Stimulated activated CD8-positive, alpha-beta memory T cell treated with anti-CD3 and anti-CD28 coated beads, Interleukin-7, amount 100 ng/mL, for 4 hours (primary cell): ENCODE data around the gene HERC5.

ENCODE experiments used
- DNase-seq, 2 donors: peaks; one replicate each; pipeline ENCODE4 v3.0.0-alpha.2; 2020; ENCODE audit warnings: low read depth in 2 of 2

The HERC5 gene

DNA sequence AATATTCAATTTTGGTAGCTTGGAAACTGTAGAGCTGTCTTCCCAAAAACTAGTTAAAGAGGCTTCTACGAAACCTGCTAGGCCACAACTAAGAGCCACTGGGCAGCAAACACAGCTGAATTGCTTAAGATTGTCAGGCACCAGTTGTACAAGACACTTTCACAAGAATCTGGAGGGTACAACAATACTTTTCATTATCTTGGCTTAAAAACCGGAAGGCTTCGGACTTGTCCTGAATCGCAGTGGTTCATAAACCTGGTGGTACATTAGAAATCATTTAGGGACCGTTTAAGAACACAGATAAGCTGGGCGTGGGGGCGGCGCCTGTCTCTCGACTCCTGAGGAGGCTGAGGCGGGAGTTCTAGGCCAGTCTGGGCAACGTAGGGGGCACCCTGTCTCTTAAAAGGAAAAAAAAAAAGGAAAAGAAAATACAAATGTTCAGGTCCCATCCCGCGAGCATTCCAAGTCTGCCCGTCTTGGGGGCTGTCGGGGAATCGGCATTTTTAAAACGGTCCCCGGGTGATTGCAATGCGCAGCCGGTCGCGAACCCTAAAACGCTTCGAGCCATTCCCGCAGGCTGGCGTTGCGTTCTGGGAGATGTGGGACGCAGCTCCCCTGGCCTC, 65.9 kb downstream of the HERC5 start:
- peak in 1 of 2 donors; percentile 16 for DNase-seq

DNA sequence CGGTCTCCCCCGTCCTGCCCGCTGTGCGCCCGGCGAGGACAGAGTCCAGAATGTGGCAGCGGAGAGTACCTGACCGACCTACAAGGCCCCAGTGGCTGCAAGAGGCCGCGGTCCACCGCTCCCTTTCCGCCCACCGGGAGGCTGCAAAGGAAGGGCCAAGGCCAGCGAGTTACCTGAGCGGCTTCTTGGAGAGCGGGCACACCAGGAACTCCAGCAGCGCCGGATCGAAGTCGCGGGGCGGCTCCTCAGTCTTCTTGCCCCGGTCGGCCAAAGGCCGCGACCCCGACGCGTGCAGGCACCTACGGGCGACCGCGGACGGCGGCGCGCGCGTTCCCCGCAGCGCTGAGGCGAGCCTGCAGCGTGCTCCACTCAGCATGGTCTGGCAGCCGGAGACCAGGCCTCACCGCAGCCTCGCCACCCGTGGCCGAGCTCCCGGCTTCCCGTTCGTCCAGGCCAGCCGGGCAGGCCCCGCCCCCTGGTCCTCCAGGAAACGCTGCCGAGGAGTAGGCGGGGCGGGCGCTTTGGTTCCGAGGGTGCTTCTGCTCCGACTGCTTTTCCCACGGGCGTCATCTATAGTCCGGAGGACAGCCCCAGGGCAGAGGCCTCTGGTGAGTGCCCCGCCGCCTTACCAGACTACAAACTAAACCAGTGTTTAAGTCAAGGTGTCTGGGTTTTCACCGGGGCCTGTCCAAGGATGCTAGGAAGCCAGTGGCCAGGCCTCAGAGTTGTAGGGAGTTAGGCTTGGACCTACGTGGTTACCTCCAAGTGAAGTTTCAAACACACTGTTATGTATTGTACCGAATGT, 66.6 kb downstream of the HERC5 start, which contains the start of gene PYURF:
Gene PYURF (minus strand): TSS at position 452 of the 805 bp plus-strand sequence. CDS start 76 bp downstream, at position 376.
- peak; percentile 42 to 74 for DNase-seq

DNA sequence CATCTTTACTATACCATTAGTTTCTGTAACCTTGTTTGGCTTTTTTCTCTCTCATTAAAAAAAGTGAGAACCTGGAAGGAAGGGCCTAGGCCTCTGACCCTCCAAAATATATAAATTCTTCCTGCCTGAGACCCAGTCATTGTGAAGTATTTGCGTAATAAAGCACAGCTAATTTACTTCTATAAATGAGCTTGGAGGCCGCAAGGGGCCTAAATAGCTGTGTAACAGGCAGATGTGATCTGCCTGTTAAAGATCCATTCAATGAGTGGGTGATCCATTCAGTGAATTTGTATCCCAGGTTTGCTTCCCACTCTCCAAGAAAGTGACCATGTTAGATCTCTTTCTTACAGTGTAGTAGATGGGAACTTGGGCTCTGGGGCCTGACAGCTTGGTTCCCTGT, 67.3 kb downstream of the HERC5 start:
- DNase-seq, result no peak

DNA sequence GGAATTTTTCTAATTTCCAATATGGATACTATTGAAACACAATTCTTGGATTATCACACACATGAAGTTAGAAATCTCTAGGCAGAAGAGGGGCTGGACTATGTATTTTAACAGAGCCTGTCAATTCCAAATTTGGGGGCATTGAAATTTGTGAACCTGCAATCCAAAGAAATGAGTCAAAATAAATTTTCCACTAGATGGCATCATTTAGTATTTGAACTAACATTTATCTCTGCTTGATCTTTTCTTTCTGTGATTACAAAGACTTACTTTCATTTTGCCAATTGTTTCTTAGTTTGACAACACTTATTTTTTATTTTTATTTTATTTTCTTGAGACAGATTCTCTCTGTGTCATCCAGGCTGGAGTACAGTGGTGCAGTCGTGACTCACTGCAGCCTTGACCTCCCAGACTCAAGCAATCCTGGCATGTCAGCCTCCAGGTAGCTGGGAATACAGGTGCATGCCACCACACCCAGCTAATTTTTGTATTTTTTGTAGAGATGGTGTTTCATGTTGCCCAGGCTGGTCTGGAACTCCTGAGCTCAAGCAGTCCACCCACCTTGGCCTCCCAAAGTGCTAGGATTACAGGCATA, 69.4 kb downstream of the HERC5 start:
- no peak for DNase-seq

DNA sequence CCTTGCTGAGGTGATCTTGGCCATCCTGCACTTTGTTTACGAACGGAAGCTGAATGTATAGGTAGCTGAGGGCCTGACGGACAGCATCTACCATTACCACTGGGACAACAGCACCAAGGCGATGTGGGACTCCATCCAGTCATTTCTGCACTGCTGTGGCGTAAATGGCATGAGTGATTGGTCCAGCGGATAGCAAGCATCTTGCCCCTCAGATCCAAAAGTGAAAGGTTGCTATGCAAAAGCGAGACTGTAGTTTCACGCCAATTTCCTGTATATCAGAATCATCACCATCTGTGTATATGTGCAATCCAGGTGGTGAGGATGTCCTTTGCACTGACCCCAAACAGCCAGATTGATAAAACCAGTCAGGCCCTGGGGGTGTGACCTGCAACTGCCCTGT, 70.9 kb downstream of the HERC5 start:
- no peak for DNase-seq

DNA sequence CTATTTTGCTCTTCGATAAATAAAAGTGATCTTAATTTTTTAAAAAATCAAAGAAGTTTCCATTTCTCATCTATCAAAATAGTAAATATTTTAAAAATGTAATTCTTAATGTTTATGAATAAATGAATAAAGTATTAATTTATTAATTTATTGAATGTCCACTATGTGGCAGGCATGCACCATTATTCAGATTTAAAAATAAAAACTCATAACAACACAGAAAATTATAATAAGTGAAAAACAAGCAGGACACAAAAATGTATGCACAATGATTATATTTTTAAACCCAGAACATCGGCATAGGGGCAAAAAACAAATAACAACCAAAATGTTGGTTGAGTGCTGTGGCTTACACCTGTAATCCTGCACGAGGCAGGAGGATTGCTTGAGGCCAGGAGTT, 71.9 kb downstream of the HERC5 start:
- no peak for DNase-seq

DNA sequence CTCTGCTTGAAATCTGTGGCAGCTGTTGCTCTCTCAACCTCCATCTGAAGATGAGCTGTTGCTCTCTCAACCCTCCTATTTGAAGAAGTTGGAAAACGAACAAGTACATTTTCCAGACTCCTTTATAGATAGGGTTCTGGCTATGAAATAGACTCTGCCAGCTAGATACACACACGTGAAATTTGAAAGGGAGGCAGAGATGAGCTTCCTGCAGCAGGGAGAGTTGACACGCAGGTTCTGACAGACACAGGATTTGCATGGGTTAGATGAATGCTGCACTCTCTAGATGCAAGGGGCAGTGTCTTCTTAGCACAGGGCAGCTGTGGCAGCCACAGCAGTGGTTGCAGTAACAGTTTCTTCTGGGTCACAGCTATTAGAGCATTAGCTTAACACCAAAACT, 74.6 kb downstream of the HERC5 start:
- DNase-seq, result no peak

DNA sequence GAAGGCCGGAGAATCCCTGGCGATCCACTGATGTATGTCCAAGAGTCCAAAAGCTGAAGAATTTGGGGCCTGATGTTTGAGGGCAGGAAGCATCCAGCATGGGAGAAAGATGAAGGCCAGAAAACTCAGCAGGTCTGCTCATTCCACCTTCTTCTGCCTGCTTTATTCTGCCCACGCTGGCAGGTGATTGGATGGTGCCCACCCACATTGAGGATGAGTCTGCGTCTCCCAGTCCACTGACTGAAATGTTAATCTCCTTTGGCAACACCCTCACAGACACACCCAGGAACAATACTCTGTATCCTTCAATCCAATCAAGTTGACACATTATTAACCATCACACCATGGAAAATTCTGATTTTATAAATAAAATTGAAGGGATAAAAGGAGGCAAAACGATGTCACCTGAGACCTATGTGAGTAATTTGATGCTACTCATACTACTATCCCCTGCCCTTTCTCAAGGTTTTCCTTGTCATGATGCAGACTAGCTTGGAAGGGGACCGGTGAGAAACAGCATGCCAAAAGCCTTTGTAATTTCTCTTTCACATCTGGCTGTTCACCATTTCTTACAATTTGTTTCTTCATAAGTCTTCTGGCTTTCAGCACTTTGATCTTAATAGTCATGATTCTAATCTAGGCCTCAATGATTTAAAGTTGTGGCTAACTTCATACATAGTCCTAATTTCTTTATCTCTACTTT, 76.3 kb downstream of the HERC5 start:
- DNase-seq, result no peak

DNA sequence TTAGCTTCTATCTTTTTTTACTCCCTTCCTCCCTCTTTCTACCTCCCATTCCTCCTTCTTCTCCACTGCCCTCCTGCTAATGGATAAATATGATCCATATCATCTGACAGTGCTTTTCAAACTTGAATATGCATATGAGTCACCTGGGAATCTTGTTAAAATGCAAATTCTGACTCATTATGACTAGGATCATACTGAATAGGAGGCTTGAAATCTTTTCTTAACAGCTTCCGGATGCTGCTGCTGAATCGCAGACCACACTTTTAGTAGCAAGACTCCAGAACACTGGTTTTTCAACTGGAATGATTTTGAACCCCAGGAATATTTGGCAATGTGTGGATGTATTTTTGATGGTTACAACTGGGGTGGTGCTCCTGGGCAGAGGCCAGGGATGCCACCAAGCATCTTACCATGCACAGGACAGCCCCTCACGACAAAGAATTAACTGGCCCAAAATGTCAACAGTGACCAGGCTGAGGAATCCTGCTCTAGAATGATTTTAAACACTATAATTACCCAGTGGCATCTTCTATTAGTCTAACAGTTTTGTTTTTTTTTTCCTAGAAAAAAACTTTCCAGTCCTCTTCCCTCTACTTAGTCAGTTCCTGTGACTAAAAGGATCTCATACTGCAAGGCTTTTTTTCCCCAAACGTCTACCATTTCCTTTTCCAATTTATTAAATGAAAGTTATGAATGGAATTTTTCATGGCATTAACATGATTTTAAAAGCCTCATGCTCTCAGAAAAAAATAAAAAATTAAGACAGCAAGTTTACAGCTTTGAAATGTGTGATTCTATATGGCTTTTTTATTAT, 77.2 kb downstream of the HERC5 start:
- DNase-seq, result no peak

DNA sequence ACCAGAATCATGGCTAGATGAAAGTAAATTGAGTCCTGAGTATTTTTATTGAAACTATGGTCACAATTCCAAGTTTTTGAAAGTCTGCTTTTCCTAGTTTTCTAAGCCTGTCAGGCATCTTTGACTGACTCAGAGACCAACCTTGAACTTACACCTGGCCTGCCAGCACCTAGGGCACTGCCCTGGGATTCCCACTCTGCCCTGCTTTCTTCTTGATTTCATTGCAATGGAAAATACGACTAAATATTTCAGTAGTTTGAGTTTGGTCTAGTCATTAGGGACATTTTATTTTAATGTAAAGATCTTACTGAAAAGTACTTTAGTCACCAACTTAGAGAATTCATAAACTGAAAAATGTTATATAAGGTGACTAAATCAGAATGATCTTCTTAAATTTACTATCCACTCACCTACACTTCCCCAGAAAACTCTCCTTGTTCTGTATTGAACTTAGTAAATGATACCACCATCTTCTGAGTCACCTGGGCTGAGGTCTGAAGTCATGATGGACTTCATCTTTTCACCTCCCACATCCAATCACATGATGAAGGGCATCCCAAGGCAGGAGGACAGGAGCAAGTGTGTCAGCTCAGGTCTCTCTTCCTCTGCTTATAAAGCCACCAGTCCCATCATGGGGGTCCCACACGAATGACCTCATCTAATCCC, 78.3 kb downstream of the HERC5 start:
- DNase-seq, result no peak

DNA sequence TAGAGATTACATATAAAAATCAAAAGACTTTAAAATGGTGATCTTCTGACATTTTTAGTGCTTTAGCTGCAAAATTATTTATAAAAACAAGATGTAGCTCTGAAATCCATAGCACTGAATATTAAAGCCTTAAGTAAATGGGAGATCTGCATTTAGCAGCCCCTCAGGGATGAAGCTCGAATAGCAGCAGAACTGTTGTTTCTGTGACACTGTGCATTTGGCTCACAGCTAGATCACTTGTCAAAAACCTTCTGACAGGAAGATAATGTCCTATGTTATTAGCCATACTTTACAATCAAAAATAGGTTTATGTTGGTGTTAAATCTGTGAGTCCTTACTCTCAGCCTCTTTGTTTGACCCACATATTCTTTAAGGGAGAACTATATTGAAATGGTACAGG, 80.8 kb downstream of the HERC5 start:
- DNase-seq, result no peak

DNA sequence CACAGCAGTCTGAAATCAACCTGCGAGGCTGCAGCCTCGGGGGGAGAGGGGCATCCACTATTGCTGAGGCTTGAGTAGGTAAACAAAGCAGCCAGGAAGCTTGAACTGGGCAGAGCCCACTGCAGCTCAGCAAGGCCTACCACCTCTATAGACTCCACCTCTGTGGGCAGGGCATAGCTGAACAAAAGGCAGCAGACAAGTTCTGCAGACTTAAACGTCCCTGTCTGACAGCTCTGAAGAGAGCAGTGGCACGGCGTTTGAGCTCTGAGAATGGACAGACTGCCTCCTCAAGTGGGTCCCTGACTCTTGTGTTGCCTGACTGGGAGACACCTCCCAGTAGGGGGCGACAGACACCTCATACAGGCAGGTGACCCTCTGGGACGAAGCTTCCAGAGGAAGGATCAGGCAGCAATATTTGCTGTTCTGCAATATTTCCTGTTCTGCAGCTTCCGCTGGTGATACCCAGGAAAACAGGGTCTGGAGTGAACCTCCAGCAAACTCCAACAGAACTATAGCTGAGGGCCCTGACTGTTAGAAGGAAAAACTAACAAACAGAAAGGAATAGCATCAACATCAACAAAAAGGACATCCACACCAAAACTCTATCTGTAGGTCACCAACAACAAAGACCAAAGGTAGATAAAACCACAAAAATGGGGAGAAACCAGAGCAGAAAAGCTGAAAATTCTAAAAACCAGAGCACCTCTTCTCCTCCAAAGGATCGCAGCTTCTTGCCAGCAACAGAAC, 82.6 kb downstream of the HERC5 start:
- DNase-seq, result peak; percentile 54 to 59

DNA sequence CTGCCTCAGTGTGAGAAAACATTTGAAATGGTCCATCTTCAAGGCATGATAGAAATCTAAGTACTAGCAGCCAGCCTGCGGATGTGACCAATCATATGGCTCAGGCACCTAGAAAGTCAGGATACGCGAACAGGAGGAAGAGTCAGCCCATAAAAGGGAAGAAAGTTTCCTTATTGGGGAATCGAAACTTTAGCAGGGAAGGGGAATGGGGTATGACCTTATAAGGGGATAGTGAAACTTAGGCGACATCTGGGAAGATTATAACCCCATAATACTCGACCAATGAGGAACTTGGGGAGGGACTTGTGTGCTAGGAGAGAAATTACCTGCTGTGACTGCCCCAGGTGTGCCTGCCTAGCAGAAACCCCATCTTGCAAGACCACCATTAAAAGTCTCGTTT, 92.9 kb downstream of the HERC5 start:
- no peak for DNase-seq
